ENCODE measurements around the gene GALNT13.

The GALNT13 gene

GRCh38 chr2:153866595-153866994 is 5.1 kb upstream of the GALNT13 start:
- TF ChIP-seq CTCF (IDR thresholded peaks at IDR 0.05; ENCODE audit: insufficient read depth, low read depth, low read length, missing control alignments), result no peak
- no peak for DNase-seq (ENCODE audit: low read depth)
- H3K4me3 ChIP-seq (ENCODE audit: low read depth, low read length), result no peak overlapping the region

- no peak for DNase-seq (ENCODE audit: low read depth)
- TF ChIP-seq CTCF (IDR thresholded peaks at IDR 0.05; ENCODE audit: insufficient read depth, low read depth, low read length, missing control alignments), result no peak
- H3K4me3 ChIP-seq (ENCODE audit: low read depth, low read length), result no peak overlapping the region
Observed at GRCh38 chr2:153870308-153870707, 1.4 kb upstream of the GALNT13 start.

- no peak overlapping the region for H3K4me3 ChIP-seq (ENCODE audit: low read depth, low read length)
- no peak for TF ChIP-seq CTCF (IDR thresholded peaks at IDR 0.05; ENCODE audit: insufficient read depth, low read depth, low read length, missing control alignments)
- DNase-seq (ENCODE audit: low read depth), result no peak
Observed at GRCh38 chr2:153872311-153873051, 759 bp downstream of the GALNT13 start.

- no peak for TF ChIP-seq CTCF (IDR thresholded peaks at IDR 0.05; ENCODE audit: insufficient read depth, low read depth, low read length, missing control alignments)
- DNase-seq (ENCODE audit: low read depth), result no peak
- H3K4me3 ChIP-seq (ENCODE audit: low read depth, low read length), result no peak overlapping the region
Observed at GRCh38 chr2:153873052-153874048, 1.6 kb downstream of the GALNT13 start.

- no peak for DNase-seq (ENCODE audit: low read depth)
- TF ChIP-seq CTCF (IDR thresholded peaks at IDR 0.05; ENCODE audit: insufficient read depth, low read depth, low read length, missing control alignments), result no peak
- no peak overlapping the region for H3K4me3 ChIP-seq (ENCODE audit: low read depth, low read length)
Observed at GRCh38 chr2:153875801-153876466, 4.2 kb downstream of the GALNT13 start.

GRCh38 chr2:153880926-153881325 is 9.2 kb downstream of the GALNT13 start:
- DNase-seq (ENCODE audit: low read depth), result no peak
- TF ChIP-seq CTCF (IDR thresholded peaks at IDR 0.05; ENCODE audit: insufficient read depth, low read depth, low read length, missing control alignments), result no peak
- no peak overlapping the region for H3K4me3 ChIP-seq (ENCODE audit: low read depth, low read length)

Data from GM12865 (cell line).